ENCODE data around the gene PLAGL1.

PLAGL1 gene

DNA sequence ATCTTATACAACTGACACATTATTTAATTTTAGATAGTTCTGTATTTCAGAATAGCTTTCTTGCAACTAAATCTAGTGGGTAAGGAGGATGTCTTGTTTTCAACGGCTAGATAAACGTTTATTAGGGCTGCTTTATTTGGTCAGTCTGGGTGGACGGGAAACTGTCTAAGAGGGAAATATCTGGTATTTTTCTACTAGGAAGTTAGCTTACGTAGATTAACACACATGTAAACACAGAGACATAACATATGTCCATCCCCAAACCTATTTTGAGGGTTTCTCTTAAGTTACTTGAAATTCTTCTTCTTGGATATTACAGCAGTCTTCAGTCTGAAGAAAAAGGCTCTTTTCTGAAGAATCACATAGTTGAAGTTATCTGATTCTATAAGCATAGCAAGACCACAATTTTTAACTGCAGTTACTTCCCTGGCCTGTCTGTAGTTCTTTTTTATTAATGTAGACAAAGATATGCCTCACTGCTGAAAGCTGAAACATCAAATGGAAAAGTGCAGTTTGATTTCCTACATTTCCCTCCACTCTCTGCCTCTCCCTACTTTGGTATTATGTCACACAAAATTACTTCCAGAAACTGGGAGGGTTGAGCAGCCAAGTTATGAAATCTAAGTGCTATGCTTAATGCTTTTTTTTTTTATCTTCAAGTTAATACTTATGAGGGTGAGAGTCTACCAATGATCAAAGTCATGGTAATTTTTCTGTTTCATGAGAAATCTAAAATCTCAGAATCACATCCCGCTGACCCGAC lies 37.4 kb downstream of the PLAGL1 start:
- TF ChIP-seq, protein P1, sequence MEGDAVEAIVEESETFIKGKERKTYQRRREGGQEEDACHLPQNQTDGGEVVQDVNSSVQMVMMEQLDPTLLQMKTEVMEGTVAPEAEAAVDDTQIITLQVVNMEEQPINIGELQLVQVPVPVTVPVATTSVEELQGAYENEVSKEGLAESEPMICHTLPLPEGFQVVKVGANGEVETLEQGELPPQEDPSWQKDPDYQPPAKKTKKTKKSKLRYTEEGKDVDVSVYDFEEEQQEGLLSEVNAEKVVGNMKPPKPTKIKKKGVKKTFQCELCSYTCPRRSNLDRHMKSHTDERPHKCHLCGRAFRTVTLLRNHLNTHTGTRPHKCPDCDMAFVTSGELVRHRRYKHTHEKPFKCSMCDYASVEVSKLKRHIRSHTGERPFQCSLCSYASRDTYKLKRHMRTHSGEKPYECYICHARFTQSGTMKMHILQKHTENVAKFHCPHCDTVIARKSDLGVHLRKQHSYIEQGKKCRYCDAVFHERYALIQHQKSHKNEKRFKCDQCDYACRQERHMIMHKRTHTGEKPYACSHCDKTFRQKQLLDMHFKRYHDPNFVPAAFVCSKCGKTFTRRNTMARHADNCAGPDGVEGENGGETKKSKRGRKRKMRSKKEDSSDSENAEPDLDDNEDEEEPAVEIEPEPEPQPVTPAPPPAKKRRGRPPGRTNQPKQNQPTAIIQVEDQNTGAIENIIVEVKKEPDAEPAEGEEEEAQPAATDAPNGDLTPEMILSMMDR (conservative IDR thresholded peaks at IDR 0.05) = no peak
- H3K27ac ChIP-seq = no peak overlapping the region

- TF ChIP-seq, protein P1 (conservative IDR thresholded peaks at IDR 0.05) = no peak
- H3K27ac ChIP-seq = no peak overlapping the region
Observed at GRCh38 chr6:143969077-143969476, 39.0 kb downstream of the PLAGL1 start.

- TF ChIP-seq, protein P1 (conservative IDR thresholded peaks at IDR 0.05) = no peak
- no peak overlapping the region for H3K27ac ChIP-seq
Observed at GRCh38 chr6:143967706-143968376, 40.2 kb downstream of the PLAGL1 start.

- TF ChIP-seq, protein P1 (conservative IDR thresholded peaks at IDR 0.05) = no peak
- no peak overlapping the region for H3K27ac ChIP-seq
Observed at GRCh38 chr6:143966312-143966711, 41.7 kb downstream of the PLAGL1 start.

DNA sequence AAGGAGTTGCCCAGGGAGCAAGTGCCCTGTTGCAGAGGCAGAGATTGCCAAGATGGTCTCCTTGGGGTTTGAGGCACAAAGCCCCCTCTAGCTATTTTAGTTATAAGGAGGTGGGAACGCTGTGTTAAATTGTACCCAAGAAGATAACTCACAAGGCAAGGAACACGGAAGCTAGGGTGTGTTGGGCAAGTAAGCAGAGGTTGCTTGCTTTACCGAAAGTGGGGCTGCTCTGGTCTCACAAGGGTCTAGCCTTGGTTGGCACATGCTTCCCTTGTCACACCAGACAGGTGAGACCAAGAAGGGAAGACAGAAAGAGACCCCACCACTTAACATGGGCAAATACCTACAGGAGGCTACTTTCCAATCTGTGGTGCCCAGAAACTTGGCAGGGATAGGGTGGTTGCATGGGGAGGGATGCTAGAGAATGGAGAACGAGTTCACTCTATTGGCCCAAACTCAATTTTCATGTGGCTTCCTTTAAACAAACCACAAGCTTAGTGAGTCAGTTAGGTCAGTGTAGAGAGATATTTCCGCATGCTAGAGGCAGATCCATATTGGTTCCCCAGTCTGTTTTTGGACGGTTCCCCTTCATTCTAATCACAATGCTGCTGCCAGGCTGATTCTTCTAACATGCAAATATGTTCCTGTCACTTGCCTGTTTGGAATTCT lies 42.4 kb downstream of the PLAGL1 start:
- no peak overlapping the region for H3K27ac ChIP-seq
- TF ChIP-seq, protein P1 (conservative IDR thresholded peaks at IDR 0.05) = no peak

GRCh38 chr6:143964674-143965081 lies 43.4 kb downstream of the PLAGL1 start:
- TF ChIP-seq, protein P1 (conservative IDR thresholded peaks at IDR 0.05) = no peak
- H3K27ac ChIP-seq = no peak overlapping the region
